Measurements from ENCODE around the gene RBM10.

RBM10 gene

GRCh38 chrX:47194194-47194787, 49.3 kb downstream of the RBM10 start:
- DNase-seq (ENCODE audit: low read depth in 2 of 3, low spot score in 2 of 3) = no peak

- DNase-seq (ENCODE audit: low read depth in 2 of 3, low spot score in 2 of 3) = no peak
Measured at GRCh38 chrX:47196098-47196497, 51.1 kb downstream of the RBM10 start.

- no peak for DNase-seq (ENCODE audit: low read depth in 2 of 3, low spot score in 2 of 3)
Measured at GRCh38 chrX:47197526-47197925, 52.5 kb downstream of the RBM10 start.

- DNase-seq (ENCODE audit: low read depth in 2 of 3, low spot score in 2 of 3) = no peak
Measured at GRCh38 chrX:47198026-47198686, 53.1 kb downstream of the RBM10 start.

GRCh38 chrX:47198687-47199080, 53.7 kb downstream of the RBM10 start:
- DNase-seq (ENCODE audit: low read depth in 2 of 3, low spot score in 2 of 3) = no peak

GRCh38 chrX:47199286-47199685, 54.3 kb downstream of the RBM10 start:
- DNase-seq (ENCODE audit: low read depth in 2 of 3, low spot score in 2 of 3) = no peak

- no peak for DNase-seq (ENCODE audit: low read depth in 2 of 3, low spot score in 2 of 3)
Measured at GRCh38 chrX:47200385-47201150, 55.5 kb downstream of the RBM10 start.

- no peak for DNase-seq (ENCODE audit: low read depth in 2 of 3, low spot score in 2 of 3)
Measured at GRCh38 chrX:47201345-47201944, 56.4 kb downstream of the RBM10 start.

- no peak for DNase-seq (ENCODE audit: low read depth in 2 of 3, low spot score in 2 of 3)
Measured at GRCh38 chrX:47202316-47202715, 57.3 kb downstream of the RBM10 start.

- no peak for DNase-seq (ENCODE audit: low read depth in 2 of 3, low spot score in 2 of 3)
Measured at GRCh38 chrX:47202877-47203276, 57.9 kb downstream of the RBM10 start.

GRCh38 chrX:47204970-47205369, 59.9 kb downstream of the RBM10 start:
- DNase-seq (ENCODE audit: low read depth in 2 of 3, low spot score in 2 of 3) = no peak

- no peak for DNase-seq (ENCODE audit: low read depth in 2 of 3, low spot score in 2 of 3)
Measured at GRCh38 chrX:47206316-47206715, 61.3 kb downstream of the RBM10 start.

- no peak for DNase-seq (ENCODE audit: low read depth in 2 of 3, low spot score in 2 of 3)
Measured at GRCh38 chrX:47208108-47208507, 63.1 kb downstream of the RBM10 start.

GRCh38 chrX:47209508-47210238, 64.7 kb downstream of the RBM10 start:
- DNase-seq (ENCODE audit: low read depth in 2 of 3, low spot score in 2 of 3) = no peak

GRCh38 chrX:47210661-47211425, 65.8 kb downstream of the RBM10 start:
- DNase-seq (ENCODE audit: low read depth in 2 of 3, low spot score in 2 of 3) = no peak

- no peak for DNase-seq (ENCODE audit: low read depth in 2 of 3, low spot score in 2 of 3)
Measured at GRCh38 chrX:47212381-47213293, 67.6 kb downstream of the RBM10 start.

GRCh38 chrX:47214435-47215077, 69.5 kb downstream of the RBM10 start:
- no peak for DNase-seq (ENCODE audit: low read depth in 2 of 3, low spot score in 2 of 3)

GRCh38 chrX:47215291-47215900, 70.4 kb downstream of the RBM10 start:
- DNase-seq (ENCODE audit: low read depth in 2 of 3, low spot score in 2 of 3) = no peak

All from activated CD8-positive, alpha-beta memory T cell treated with anti-CD3 and anti-CD28 coated beads for 48 hours (primary cell).